GM19351 (cell line): ENCODE results near the gene GPSM3.

ENCODE experiments used
- ATAC-seq: cut with Tn5 transposase; IDR thresholded peaks from one replicate; pipeline ENCODE4 v1.9.1; 2021; ENCODE audit warnings: mild to moderate bottlenecking, moderate library complexity; ENCODE audit not compliant: unreplicated experiment

GPSM3 gene

GRCh38 chr6:32175711-32176475 lies 16.6 kb downstream of the GPSM3 start, which contains the start of gene AGPAT1:
Gene AGPAT1 (minus strand): TSS chr6:32176084. CDS start chr6:32171496, 4,588 bp downstream.
- ATAC-seq, result no peak

- no peak for ATAC-seq
These were observed 17.1 kb downstream of the GPSM3 start for GRCh38 chr6:32175322-32175710.

- no peak for ATAC-seq
These were observed 18.0 kb downstream of the GPSM3 start for GRCh38 chr6:32174416-32174815.

- no peak for ATAC-seq
These were observed 19.3 kb downstream of the GPSM3 start for GRCh38 chr6:32173051-32173727.

GRCh38 chr6:32171234-32171633 lies 21.2 kb downstream of the GPSM3 start:
- no peak for ATAC-seq

GRCh38 chr6:32170294-32170693 lies 22.1 kb downstream of the GPSM3 start:
- no peak for ATAC-seq

GRCh38 chr6:32168807-32169591 lies 23.4 kb downstream of the GPSM3 start:
- no peak for ATAC-seq

GRCh38 chr6:32168350-32168749 lies 24.1 kb downstream of the GPSM3 start:
- no peak for ATAC-seq

- no peak for ATAC-seq
These were observed 24.6 kb downstream of the GPSM3 start for GRCh38 chr6:32167761-32168262.

GRCh38 chr6:32167154-32167760 lies 25.2 kb downstream of the GPSM3 start:
- ATAC-seq, result no peak

- ATAC-seq, result no peak
These were observed 25.9 kb downstream of the GPSM3 start for GRCh38 chr6:32166411-32167061.

- ATAC-seq, result no peak
These were observed 28.1 kb downstream of the GPSM3 start, which contains the start of gene EGFL8 for GRCh38 chr6:32164295-32164694. Gene EGFL8 (plus strand): TSS chr6:32164595. CDS start chr6:32166166, 1,571 bp downstream.

GRCh38 chr6:32163559-32164258 lies 28.7 kb downstream of the GPSM3 start:
- ATAC-seq, result no peak

- ATAC-seq, result no peak
These were observed 34.4 kb downstream of the GPSM3 start for GRCh38 chr6:32158052-32158451.

GRCh38 chr6:32156891-32157290 lies 35.6 kb downstream of the GPSM3 start:
- no peak for ATAC-seq

GRCh38 chr6:32154514-32155161 lies 37.8 kb downstream of the GPSM3 start:
- ATAC-seq, result peak; percentile 56

- no peak for ATAC-seq
These were observed 38.6 kb downstream of the GPSM3 start, which contains the start of gene PPT2 for GRCh38 chr6:32153564-32154513. Gene PPT2 (plus strand): TSS chr6:32154141. CDS start chr6:32154595, 454 bp downstream.
